CD4-positive, CD25-positive, alpha-beta regulatory T cell (primary cell): ENCODE data around the gene NXPH4. TPM values are rescaled to one million over a fixed set of nuclear protein-coding genes. Genes with fewer than 3 reads are reported as not detected.

Experiments used
- ATAC-seq, 2 donors: fragments of 150-1000 bp; cut with Tn5 transposase; one replicate each; pipeline ENCODE4 v1.10.0; 2021; ENCODE audit warnings: low read depth in 2 of 2, moderate number of reproducible peaks in 2 of 2, moderate library complexity in 1 of 2
- DNase-seq, 3 donors: peaks; one replicate each; pipeline versions ENCODE4 v3.0.0 to v3.0.0-alpha.2; 2012 to 2022; ENCODE audit warnings: mixed read lengths in 1 of 3
- H3K27ac ChIP-seq: one replicate; pipeline ENCODE4 v1.7.0; 2013; ENCODE audit warnings: mild to moderate bottlenecking, low read length; ENCODE audit not compliant: insufficient read depth, poor library complexity, severe bottlenecking
- H3K27me3 ChIP-seq: one replicate; pipeline ENCODE4 v1.7.0; 2013; ENCODE audit warnings: low read length; ENCODE audit not compliant: control insufficient read depth, insufficient read depth
- H3K36me3 ChIP-seq: one replicate; pipeline ENCODE4 v1.7.0; 2013; ENCODE audit warnings: mild to moderate bottlenecking, low read length, moderate library complexity; ENCODE audit not compliant: control insufficient read depth, insufficient read depth
- H3K4me1 ChIP-seq: 2 replicates; pipeline ENCODE4 v1.7.0; 2013; ENCODE audit warnings: mild to moderate bottlenecking, low read length; ENCODE audit not compliant: insufficient read depth, control insufficient read depth, poor library complexity, severe bottlenecking
- H3K4me3 ChIP-seq: one replicate; pipeline ENCODE4 v1.7.0; 2013; ENCODE audit warnings: low read depth, mild to moderate bottlenecking, low read length, moderate library complexity
- H3K9me3 ChIP-seq, 2 experiments: 1 replicate in 1 of 2; 2 replicates in 1 of 2; pipeline ENCODE4 v1.7.0; 2013; ENCODE audit warnings: low read length in 2 of 2, mild to moderate bottlenecking in 1 of 2, moderate library complexity in 1 of 2; ENCODE audit not compliant: control insufficient read depth in 2 of 2
- H3K27ac Mint-ChIP-seq, 3 donors: one replicate each; pipeline ENCODE4 v1.8.0; 2020 to 2022; ENCODE audit warnings: mild to moderate bottlenecking in 3 of 3, mixed read lengths in 3 of 3, moderate library complexity in 2 of 3
- H3K27me3 Mint-ChIP-seq: one replicate; pipeline ENCODE4 v1.8.0; 2022; ENCODE audit warnings: mild to moderate bottlenecking, mixed read lengths
- H3K36me3 Mint-ChIP-seq: one replicate; pipeline ENCODE4 v1.8.0; 2020; ENCODE audit warnings: mixed read lengths
- H3K4me1 Mint-ChIP-seq, 4 donors: one replicate each; pipeline ENCODE4 v1.8.0; 2020 to 2022; ENCODE audit warnings: mixed read lengths in 4 of 4, mild to moderate bottlenecking in 1 of 4
- H3K4me3 Mint-ChIP-seq, 4 donors: one replicate each; pipeline ENCODE4 v1.8.0; 2020 to 2022; ENCODE audit warnings: mild to moderate bottlenecking in 4 of 4, mixed read lengths in 4 of 4, moderate library complexity in 3 of 4
- H3K9me3 Mint-ChIP-seq, 7 donors: one replicate each; pipeline ENCODE4 v1.8.0; 2020 to 2022; ENCODE audit warnings: mixed read lengths in 7 of 7, mild to moderate bottlenecking in 3 of 7, moderate library complexity in 2 of 7
- polyA plus RNA-seq, 4 donors: library from polyadenylated mRNA; unstranded; fragments of 300-500 nt; fragmentation: Illumina TruSeq; gene quantifications; one replicate each; pipeline ENCODE4 v1.2.3, GENCODE V29; 2021
- total RNA-seq: library from RNA; stranded (reverse); gene quantifications from one replicate; pipeline ENCODE4 v1.2.3, GENCODE V29; 2022

The NXPH4 gene
- total and polyA plus RNA-seq, 5 donors from 2014 or later = 0.09 to 0.49 (median 0.29) TPM; not detected in 1

- Histone ChIP-seq H3K36me3 (peaks cover 11% of the 10 kb centered on the region), H3K4me1 (no peaks in the 10 kb centered on the region), H3K27ac (no peak within 1 kb of the TSS), H3K27me3 (no peaks in the 10 kb centered on the region), H3K4me3 (no peak within 1 kb of the TSS), H3K9me3 (no peaks in the 10 kb centered on the region)
- peaks cover 5% of the 10 kb centered on the region for H3K27me3 Mint-ChIP-seq
- ATAC-seq = no peak
- no peak for DNase-seq
- no peak within 1 kb of the TSS for H3K27ac Mint-ChIP-seq
- H3K36me3 Mint-ChIP-seq = peaks cover 7% of the 10 kb centered on the region
- no peaks in the 10 kb centered on the region for H3K9me3 Mint-ChIP-seq
- H3K4me1 Mint-ChIP-seq = peaks cover 0 to 5% (median 1%) of the 10 kb centered on the region in 4 donors
- no peak within 1 kb of the TSS for H3K4me3 Mint-ChIP-seq
Observed at GRCh38 chr12:57250956-57251355, 34.4 kb downstream of the NXPH4 start, which contains the start of gene STAC3. TSS of gene STAC3 (minus strand) at chr12:57251187. CDS start at chr12:57249636, 1,551 bp downstream.

DNA sequence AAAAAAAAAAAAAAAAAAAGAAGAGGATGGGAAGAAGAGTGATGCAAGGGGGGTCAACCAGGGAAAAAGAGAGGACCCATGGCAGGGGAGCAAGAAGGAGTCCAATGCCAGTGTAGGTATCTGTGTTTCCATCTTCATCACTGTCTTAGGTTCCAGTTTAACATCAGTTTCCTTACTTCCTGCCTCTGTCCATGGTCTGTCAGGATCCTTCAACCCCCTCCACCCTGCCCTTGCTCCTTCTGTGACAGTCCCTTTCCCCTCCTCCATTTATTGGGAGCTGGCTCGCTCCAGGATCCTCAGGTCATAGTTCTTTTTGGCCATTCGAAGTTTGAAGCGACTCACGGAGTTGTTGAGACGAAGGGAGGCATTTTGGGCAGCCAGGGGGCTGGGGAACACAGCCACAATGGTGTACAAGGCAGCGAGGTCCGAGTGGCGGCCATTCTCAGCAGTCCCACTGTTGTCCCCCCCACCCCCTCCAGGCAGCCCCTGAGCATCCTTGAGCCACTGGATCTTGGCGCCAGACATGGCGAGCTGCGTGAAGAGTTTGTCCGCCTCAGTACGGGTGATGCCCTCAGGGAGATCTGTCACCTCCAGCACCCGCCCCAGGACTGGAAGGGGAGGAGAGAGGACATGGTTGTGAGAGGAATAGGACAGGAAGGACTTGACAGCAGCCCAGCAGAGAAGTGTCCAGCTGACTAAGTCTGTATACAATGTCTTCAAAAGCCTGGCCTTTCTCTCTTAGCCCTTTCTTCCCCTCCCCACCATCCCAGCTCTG lies 38.1 kb downstream of the NXPH4 start:
- ATAC-seq = no peak
- no peak overlapping the region for H3K27ac ChIP-seq
- peaks cover 47% of the 10 kb centered on the region for H3K36me3 ChIP-seq
- no peaks in the 10 kb centered on the region for H3K9me3 ChIP-seq
- no peak for DNase-seq
- Mint-ChIP-seq H3K36me3 (peaks cover 18% of the 10 kb centered on the region), H3K27me3 (no peaks in the 10 kb centered on the region), H3K27ac (no peak overlapping the region), H3K4me1 (no peaks in the 10 kb centered on the region), H3K4me3 (no peak overlapping the region), H3K9me3 (peaks cover 0 to under 1% (median 0%) of the 10 kb centered on the region in 7 donors)
- H3K4me3 ChIP-seq = no peak overlapping the region
- H3K27me3 ChIP-seq = no peaks in the 10 kb centered on the region
- no peaks in the 10 kb centered on the region for H3K4me1 ChIP-seq

DNA sequence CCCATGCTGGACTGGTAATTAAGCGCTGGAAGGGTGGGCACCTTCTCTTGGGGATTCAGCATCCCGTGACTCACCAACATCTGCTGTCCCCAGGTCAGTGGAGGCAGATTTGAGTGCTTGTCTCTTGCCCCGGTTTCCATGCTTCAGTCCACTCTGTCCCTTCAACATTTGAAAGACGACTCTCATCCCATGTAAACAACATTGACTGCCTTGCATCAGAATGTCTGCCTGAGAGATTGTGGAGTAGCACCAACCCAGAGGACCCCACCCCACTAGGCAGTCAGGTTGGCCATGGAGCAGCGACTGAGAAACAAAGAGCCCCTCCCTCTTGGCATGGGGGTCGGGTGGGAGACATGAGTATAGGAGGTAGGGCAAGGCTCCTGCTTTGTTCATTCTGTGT lies 39.3 kb downstream of the NXPH4 start:
- Mint-ChIP-seq H3K4me3 (no peak overlapping the region), H3K27ac (no peak overlapping the region), H3K4me1 (no peaks in the 10 kb centered on the region), H3K9me3 (peaks cover 0 to 1% (median 0%) of the 10 kb centered on the region in 7 donors), H3K36me3 (peaks cover 24% of the 10 kb centered on the region), H3K27me3 (no peaks in the 10 kb centered on the region)
- Histone ChIP-seq H3K4me1 (no peaks in the 10 kb centered on the region), H3K27me3 (no peaks in the 10 kb centered on the region), H3K9me3 (no peaks in the 10 kb centered on the region), H3K27ac (no peak overlapping the region), H3K4me3 (no peak overlapping the region), H3K36me3 (peaks cover 56% of the 10 kb centered on the region)
- DNase-seq = no peak
- no peak for ATAC-seq

GRCh38 chr12:57258977-57259970 lies 42.7 kb downstream of the NXPH4 start:
- H3K36me3 Mint-ChIP-seq = peaks cover 39% of the 10 kb centered on the region
- H3K27me3 Mint-ChIP-seq = no peaks in the 10 kb centered on the region
- H3K4me3 ChIP-seq = no peak overlapping the region
- peaks cover 65% of the 10 kb centered on the region for H3K36me3 ChIP-seq
- H3K4me3 Mint-ChIP-seq = no peak overlapping the region
- no peak overlapping the region for H3K27ac ChIP-seq
- peaks cover 0 to 1% (median 0%) of the 10 kb centered on the region in 7 donors for H3K9me3 Mint-ChIP-seq
- H3K9me3 ChIP-seq = no peaks in the 10 kb centered on the region
- ATAC-seq (no peak), DNase-seq (no peak)
- no peaks in the 10 kb centered on the region for H3K4me1 ChIP-seq
- H3K4me1 Mint-ChIP-seq = peaks cover 0 to 7% (median 2%) of the 10 kb centered on the region in 4 donors
- H3K27me3 ChIP-seq = no peaks in the 10 kb centered on the region
- H3K27ac Mint-ChIP-seq = no peak overlapping the region

DNA sequence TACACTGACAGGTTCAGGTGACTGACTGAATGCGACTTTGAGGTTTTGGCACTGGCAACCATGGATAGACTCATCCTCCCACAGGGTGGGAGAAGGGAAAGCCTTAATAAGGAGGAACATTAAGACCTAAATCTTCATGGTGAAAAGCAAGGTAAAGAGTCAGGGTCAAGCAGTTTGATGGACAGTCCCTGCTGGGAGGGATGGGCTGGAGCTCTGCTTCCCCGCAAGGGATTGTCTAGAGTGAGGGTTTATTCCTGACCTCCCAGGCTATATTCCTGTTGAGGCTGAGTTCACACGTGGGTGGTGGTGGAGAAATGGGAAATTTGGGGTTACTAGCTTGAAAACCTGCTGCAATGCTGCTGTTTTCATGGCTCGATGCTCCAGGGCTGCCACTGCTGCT lies 43.8 kb downstream of the NXPH4 start:
- Histone ChIP-seq H3K27ac (no peak overlapping the region), H3K4me3 (no peak overlapping the region), H3K36me3 (peaks cover 65% of the 10 kb centered on the region), H3K4me1 (no peaks in the 10 kb centered on the region), H3K27me3 (no peaks in the 10 kb centered on the region), H3K9me3 (no peaks in the 10 kb centered on the region)
- no peaks in the 10 kb centered on the region for H3K27me3 Mint-ChIP-seq
- H3K9me3 Mint-ChIP-seq = peaks cover 0 to 1% (median 0%) of the 10 kb centered on the region in 7 donors
- H3K27ac Mint-ChIP-seq = peak overlapping the region in 1 of 3 donors; percentile 62
- peaks cover 0 to 7% (median 4%) of the 10 kb centered on the region in 4 donors for H3K4me1 Mint-ChIP-seq
- no peak for ATAC-seq
- H3K36me3 Mint-ChIP-seq = peaks cover 44% of the 10 kb centered on the region
- no peak overlapping the region for H3K4me3 Mint-ChIP-seq
- no peak for DNase-seq

- Mint-ChIP-seq H3K27me3 (no peaks in the 10 kb centered on the region), H3K27ac (peak overlapping the region in 1 of 3 donors; percentile 50), H3K4me3 (no peak overlapping the region), H3K36me3 (peaks cover 35% of the 10 kb centered on the region), H3K9me3 (peaks cover 0 to 1% (median 0%) of the 10 kb centered on the region in 7 donors), H3K4me1 (peaks cover 0 to 7% (median 4%) of the 10 kb centered on the region in 4 donors)
- Histone ChIP-seq H3K9me3 (no peaks in the 10 kb centered on the region), H3K27ac (no peak overlapping the region), H3K27me3 (no peaks in the 10 kb centered on the region), H3K4me1 (no peaks in the 10 kb centered on the region), H3K36me3 (peaks cover 59% of the 10 kb centered on the region), H3K4me3 (no peak overlapping the region)
- ATAC-seq = no peak
- DNase-seq = no peak
Observed at GRCh38 chr12:57261428-57261865, 44.9 kb downstream of the NXPH4 start.

DNA sequence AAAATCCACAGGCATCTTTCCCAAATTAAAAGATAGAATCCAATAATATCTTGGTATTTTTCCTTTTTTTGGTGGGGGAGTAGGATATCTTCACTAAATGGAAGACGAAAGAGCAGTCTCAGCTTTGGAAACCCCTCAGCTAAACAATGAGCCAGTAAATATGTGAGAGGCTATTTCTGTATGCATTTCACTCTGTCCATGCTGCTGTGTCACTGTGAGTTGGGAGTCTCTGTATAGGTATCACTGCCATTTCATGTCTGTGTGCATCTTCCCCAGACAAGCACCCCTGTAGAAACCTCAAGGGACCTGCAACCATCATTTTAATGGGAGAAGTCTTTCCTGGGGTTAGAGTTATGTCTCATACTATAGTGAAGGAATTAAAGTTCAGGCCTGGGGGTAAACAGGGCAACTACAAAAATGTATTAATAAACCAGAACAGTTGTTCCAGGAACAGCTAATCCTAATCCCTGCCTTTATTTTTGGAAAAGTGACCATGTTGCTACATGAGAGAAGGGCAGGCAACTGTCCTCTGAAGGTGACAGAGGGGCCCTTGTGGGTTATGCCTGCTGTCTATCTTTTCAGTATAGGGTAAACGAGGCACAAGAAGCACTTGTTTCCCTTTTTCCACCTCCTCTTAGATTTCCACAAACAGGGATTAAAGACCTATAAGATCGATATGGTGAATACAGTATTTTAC lies 45.7 kb downstream of the NXPH4 start:
- ATAC-seq = no peak
- Mint-ChIP-seq H3K36me3 (peaks cover 36% of the 10 kb centered on the region), H3K4me3 (no peak overlapping the region), H3K4me1 (peaks cover 0 to 7% (median 4%) of the 10 kb centered on the region in 4 donors), H3K27me3 (no peaks in the 10 kb centered on the region), H3K9me3 (peaks cover 0 to 1% (median 0%) of the 10 kb centered on the region in 7 donors), H3K27ac (peak overlapping the region in 1 of 3 donors; percentile 31)
- no peak for DNase-seq
- Histone ChIP-seq H3K9me3 (no peaks in the 10 kb centered on the region), H3K4me3 (no peak overlapping the region), H3K36me3 (peaks cover 57% of the 10 kb centered on the region), H3K27ac (no peak overlapping the region), H3K4me1 (no peaks in the 10 kb centered on the region), H3K27me3 (no peaks in the 10 kb centered on the region)
